Measurements from ENCODE around the gene APP.
A peak's percentile ranks its signal among the peaks of the same experiment; 100 is the strongest.

The APP gene

GRCh38 chr21:26055010-26055409 is 115.6 kb downstream of the APP start:
- DNase-seq (ENCODE audit: insufficient read length): no peak
- no peak for FAIRE-seq
- TF ChIP-seq POLR2AphosphoS5 (IDR thresholded peaks at IDR 0.05; ENCODE audit: low read depth, low read length): no peak
- TF ChIP-seq POLR2A (IDR thresholded peaks at IDR 0.05; ENCODE audit: low read depth, low read length): no peak
- no peak for TF ChIP-seq TAF1 (IDR thresholded peaks at IDR 0.05; ENCODE audit: borderline replicate concordance, low read depth, low read length)

DNA sequence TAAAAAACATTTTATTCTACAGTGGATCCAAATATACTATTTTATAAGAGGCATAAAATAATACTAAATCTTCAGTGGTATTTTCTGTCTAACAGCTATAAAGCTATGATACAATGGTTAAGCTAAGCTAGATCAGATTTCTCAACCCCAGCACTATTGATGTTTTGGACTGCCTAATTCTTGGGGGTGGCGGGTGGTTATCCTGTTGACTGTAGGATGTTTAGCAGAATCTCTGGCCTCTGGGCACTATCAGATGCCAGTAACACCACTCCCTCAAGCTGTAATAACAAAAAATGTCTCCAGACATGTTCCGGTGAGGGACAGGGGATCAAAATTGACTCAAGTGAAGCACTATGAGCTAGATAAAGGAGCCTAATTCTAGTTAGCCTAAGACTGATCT is 118.5 kb downstream of the APP start:
- no peak for DNase-seq (ENCODE audit: insufficient read length)
- no peak for FAIRE-seq
- TF ChIP-seq POLR2AphosphoS5 (IDR thresholded peaks at IDR 0.05; ENCODE audit: low read depth, low read length): no peak

- FAIRE-seq (peak; percentile 21), DNase-seq (ENCODE audit: insufficient read length) (no peak)
These were observed 119.7 kb downstream of the APP start for GRCh38 chr21:26050857-26051256.

DNA sequence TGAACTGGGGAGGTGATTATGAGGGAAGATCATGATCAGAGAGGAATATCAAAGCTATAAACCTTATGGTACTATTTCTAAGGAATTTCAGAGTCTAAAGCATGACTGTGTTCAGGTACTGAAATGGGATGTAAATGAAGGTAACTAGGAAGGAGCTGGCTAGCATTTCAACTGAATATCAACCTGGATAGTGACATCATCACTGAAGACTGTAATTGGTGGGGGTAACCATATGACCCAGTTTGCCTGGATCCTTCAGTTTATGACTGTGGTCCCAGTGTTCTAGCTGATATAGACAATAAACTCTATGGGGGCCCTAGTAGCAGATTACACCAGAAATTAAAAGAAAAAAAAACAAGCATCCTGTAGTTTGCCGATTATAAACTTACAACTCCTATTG is 120.8 kb downstream of the APP start:
- TF ChIP-seq POLR2AphosphoS5 (IDR thresholded peaks at IDR 0.05; ENCODE audit: low read depth, low read length): no peak
- no peak for TF ChIP-seq TAF1 (IDR thresholded peaks at IDR 0.05; ENCODE audit: borderline replicate concordance, low read depth, low read length)
- TF ChIP-seq POLR2A (IDR thresholded peaks at IDR 0.05; ENCODE audit: low read depth, low read length): no peak

More at GRCh38 chr21:26050857-26051256, 119.7 kb downstream of the APP start:
- TF ChIP-seq TAF1 (IDR thresholded peaks at IDR 0.05; ENCODE audit: borderline replicate concordance, low read depth, low read length) (no peak), POLR2AphosphoS5 (IDR thresholded peaks at IDR 0.05; ENCODE audit: low read depth, low read length) (no peak), POLR2A (IDR thresholded peaks at IDR 0.05; ENCODE audit: low read depth, low read length) (no peak)

DNA sequence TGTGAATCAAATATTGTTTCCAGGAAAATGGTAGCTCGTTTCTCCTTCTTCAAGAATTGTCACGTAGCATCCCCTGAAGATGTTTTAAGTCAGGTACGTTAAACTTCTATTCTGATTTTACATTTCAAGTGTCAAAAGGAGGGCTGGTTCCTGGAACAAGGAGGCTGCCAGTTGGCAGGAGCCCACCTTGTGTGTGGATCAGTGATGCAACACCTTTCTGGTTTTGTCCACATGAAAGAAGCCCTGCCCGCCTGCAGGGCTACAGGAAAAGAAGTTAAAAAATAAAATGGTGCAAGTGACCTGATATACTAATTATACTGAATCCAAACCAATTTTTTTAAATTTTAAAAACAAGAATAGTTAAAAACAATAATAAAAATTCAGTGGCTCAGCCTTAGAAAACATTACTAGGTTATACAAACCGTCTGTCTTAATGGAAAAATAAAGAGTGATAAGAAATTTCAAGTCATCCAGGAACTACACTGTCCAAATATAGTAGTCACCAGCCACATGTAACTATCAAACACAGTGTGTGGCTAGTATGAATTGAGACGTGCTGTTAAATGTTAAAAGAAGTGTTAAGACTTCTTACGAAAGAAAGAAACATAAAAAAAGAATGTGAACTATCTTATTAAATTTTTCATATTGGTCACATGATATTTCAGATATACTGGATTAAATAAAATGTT is 123.1 kb downstream of the APP start:
- DNase-seq (ENCODE audit: insufficient read length): no peak
- no peak for FAIRE-seq
- TF ChIP-seq TAF1 (IDR thresholded peaks at IDR 0.05; ENCODE audit: borderline replicate concordance, low read depth, low read length): no peak
- TF ChIP-seq POLR2A (IDR thresholded peaks at IDR 0.05; ENCODE audit: low read depth, low read length): no peak
- no peak for TF ChIP-seq POLR2AphosphoS5 (IDR thresholded peaks at IDR 0.05; ENCODE audit: low read depth, low read length)

More for the DNA sequence above, 120.8 kb downstream of the APP start:
- FAIRE-seq (no peak), DNase-seq (ENCODE audit: insufficient read length) (no peak)

- TF ChIP-seq POLR2A (IDR thresholded peaks at IDR 0.05; ENCODE audit: low read depth, low read length): no peak
- TF ChIP-seq TAF1 (IDR thresholded peaks at IDR 0.05; ENCODE audit: borderline replicate concordance, low read depth, low read length): no peak
- no peak for TF ChIP-seq POLR2AphosphoS5 (IDR thresholded peaks at IDR 0.05; ENCODE audit: low read depth, low read length)
- FAIRE-seq: no peak
These were observed 126.7 kb downstream of the APP start for GRCh38 chr21:26043891-26044290.

GRCh38 chr21:26042181-26042876 is 128.2 kb downstream of the APP start:
- FAIRE-seq (no peak), DNase-seq (ENCODE audit: insufficient read length) (no peak)
- no peak for TF ChIP-seq TAF1 (IDR thresholded peaks at IDR 0.05; ENCODE audit: borderline replicate concordance, low read depth, low read length)
- no peak for TF ChIP-seq POLR2AphosphoS5 (IDR thresholded peaks at IDR 0.05; ENCODE audit: low read depth, low read length)
- no peak for TF ChIP-seq POLR2A (IDR thresholded peaks at IDR 0.05; ENCODE audit: low read depth, low read length)

More at GRCh38 chr21:26043891-26044290, 126.7 kb downstream of the APP start:
- no peak for DNase-seq (ENCODE audit: insufficient read length)

DNA sequence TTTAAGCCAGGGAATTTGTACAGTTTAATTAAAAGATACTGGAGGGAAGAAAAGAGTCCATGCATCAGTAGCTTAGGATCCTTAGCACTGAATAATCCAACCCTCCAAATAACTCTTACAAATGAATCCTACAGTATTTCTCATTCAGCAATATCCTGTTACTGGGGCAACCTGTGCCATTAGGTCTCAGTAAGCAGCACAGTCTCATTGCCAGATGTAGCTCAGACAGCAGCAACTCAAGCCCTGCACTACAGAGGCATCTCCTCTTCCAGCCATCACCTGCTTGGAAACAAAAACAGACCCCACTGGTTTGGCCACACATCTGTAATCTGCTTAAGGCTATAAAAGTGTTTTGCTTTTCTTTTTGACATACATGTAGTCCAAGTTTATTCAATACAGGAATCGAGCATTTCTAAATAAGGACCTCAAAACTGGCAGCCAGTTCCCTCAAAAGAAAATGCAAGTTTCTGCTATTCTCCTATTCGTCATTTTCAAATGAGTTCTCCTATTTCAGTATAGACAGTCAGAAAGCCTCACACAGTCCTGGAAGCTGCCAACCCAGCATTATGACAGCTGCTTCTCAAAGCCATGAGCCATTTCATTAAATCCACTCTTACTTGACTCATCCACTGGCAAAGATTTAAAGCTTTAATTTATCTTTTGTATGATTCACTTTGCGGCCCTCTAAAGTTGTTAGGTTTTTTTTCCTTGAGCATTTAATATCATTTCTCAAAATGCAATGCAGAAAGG is 129.0 kb downstream of the APP start:
- TF ChIP-seq POLR2A (IDR thresholded peaks at IDR 0.05; ENCODE audit: low read depth, low read length) (no peak), TAF1 (IDR thresholded peaks at IDR 0.05; ENCODE audit: borderline replicate concordance, low read depth, low read length) (no peak), POLR2AphosphoS5 (IDR thresholded peaks at IDR 0.05; ENCODE audit: low read depth, low read length) (no peak)
- FAIRE-seq (no peak), DNase-seq (ENCODE audit: insufficient read length) (no peak)

GRCh38 chr21:26036916-26037315 is 133.7 kb downstream of the APP start:
- FAIRE-seq (peak; percentile 63), DNase-seq (ENCODE audit: insufficient read length) (no peak)

GRCh38 chr21:26032263-26032662 is 138.3 kb downstream of the APP start:
- FAIRE-seq (no peak), DNase-seq (ENCODE audit: insufficient read length) (no peak)
- TF ChIP-seq POLR2AphosphoS5 (IDR thresholded peaks at IDR 0.05; ENCODE audit: low read depth, low read length) (no peak), TAF1 (IDR thresholded peaks at IDR 0.05; ENCODE audit: borderline replicate concordance, low read depth, low read length) (no peak), POLR2A (IDR thresholded peaks at IDR 0.05; ENCODE audit: low read depth, low read length) (no peak)

More at GRCh38 chr21:26036916-26037315, 133.7 kb downstream of the APP start:
- TF ChIP-seq POLR2A (IDR thresholded peaks at IDR 0.05; ENCODE audit: low read depth, low read length): no peak
- no peak for TF ChIP-seq POLR2AphosphoS5 (IDR thresholded peaks at IDR 0.05; ENCODE audit: low read depth, low read length)
- TF ChIP-seq TAF1 (IDR thresholded peaks at IDR 0.05; ENCODE audit: borderline replicate concordance, low read depth, low read length): no peak

- FAIRE-seq (no peak), DNase-seq (ENCODE audit: insufficient read length) (no peak)
- TF ChIP-seq POLR2AphosphoS5 (IDR thresholded peaks at IDR 0.05; ENCODE audit: low read depth, low read length) (no peak), POLR2A (IDR thresholded peaks at IDR 0.05; ENCODE audit: low read depth, low read length) (no peak), TAF1 (IDR thresholded peaks at IDR 0.05; ENCODE audit: borderline replicate concordance, low read depth, low read length) (no peak)
These were observed 142.4 kb downstream of the APP start for GRCh38 chr21:26028183-26028582.
